ENCODE results near the gene TNNI3K. TPM values are rescaled to one million over a fixed set of nuclear protein-coding genes. Genes with fewer than 3 reads are reported as not detected.

TNNI3K gene
- total and polyA plus RNA-seq, 2 of the 8 experiments (the other 6 are each of a cell fraction or from before 2014, with no cell fraction given) = 0.41 to 0.48 TPM

- POLR2A ChIA-PET (ENCODE audit: partially characterized antibody) = no interaction called here
Measured at GRCh38 chr1:74402873-74403272, 167.7 kb downstream of the TNNI3K start.

More at GRCh38 chr1:74402873-74403272, 167.7 kb downstream of the TNNI3K start:
- DNase-seq (ENCODE audit: low read depth in 1 of 2, low spot score in 2 of 2) (no peak), FAIRE-seq (no peak)
- no peaks in the 10 kb centered on the region for H3K23me2 ChIP-seq (ENCODE audit: low read depth, low read length)
- no peak overlapping the region for H2BK20ac ChIP-seq (ENCODE audit: low read length)
- no peaks in the 10 kb centered on the region for H3K79me2 ChIP-seq (ENCODE audit: control insufficient read depth in 1 of 2, insufficient read depth in 2 of 2, low read length in 2 of 2)
- H3K4me2 ChIP-seq (ENCODE audit: insufficient read depth in 1 of 2, low read depth in 2 of 2, low read length in 2 of 2) = no peak overlapping the region
- no peaks in the 10 kb centered on the region for H3K79me1 ChIP-seq (ENCODE audit: low read depth, low read length)
- H3K27me3 ChIP-seq (replicated peaks in 1 of 4; ENCODE audit: control insufficient read depth in 3 of 4, extremely low read depth in 1 of 4, insufficient read depth in 3 of 4, low read length in 3 of 4) = no peaks in the 10 kb centered on the region
- H3K9me3 ChIP-seq (ENCODE audit: insufficient read depth in 2 of 2, low read depth in 1 of 2, low read length in 1 of 2) = no peaks in the 10 kb centered on the region
- no peak overlapping the region for H3K9ac ChIP-seq (replicated peaks in 1 of 4; ENCODE audit: extremely low read depth in 1 of 4, low read depth in 3 of 4, low read length in 3 of 4)
- H4K5ac ChIP-seq (ENCODE audit: insufficient read length, low read depth, low read length) = no peak overlapping the region
- CTCF ChIA-PET (ENCODE audit: partially characterized antibody) = no interaction called here
- H2AK5ac ChIP-seq (ENCODE audit: low read depth, low read length) = no peak overlapping the region
- no peak overlapping the region for H2BK5ac ChIP-seq (ENCODE audit: low read depth, low read length)
- H4K91ac ChIP-seq (replicated peaks; ENCODE audit: insufficient read length, low read length) = no peak overlapping the region
- H3K36me3 ChIP-seq (ENCODE audit: control insufficient read depth in 2 of 4, insufficient read depth in 4 of 4, low read length in 3 of 4) = no peaks in the 10 kb centered on the region
- H3K14ac ChIP-seq (ENCODE audit: insufficient read length) = no peak overlapping the region
- H3K56ac ChIP-seq (replicated peaks; ENCODE audit: insufficient read length, low read depth, low read length) = no peak overlapping the region
- no peaks in the 10 kb centered on the region for H4K20me1 ChIP-seq (replicated peaks in 1 of 2; ENCODE audit: control insufficient read depth in 1 of 2, insufficient read depth in 2 of 2, low read length in 2 of 2)
- no peak for TF ChIP-seq E2F6 (IDR thresholded peaks at IDR 0.05)
- peak; percentile 25; the same call in 1 of the 2 replicates for TF ChIP-seq MAFK (IDR thresholded peaks at IDR 0.05; ENCODE audit: low read depth, low read length)
- no peaks in the 10 kb centered on the region for H3K4me1 ChIP-seq (replicated peaks in 1 of 4; ENCODE audit: control insufficient read depth in 3 of 4, insufficient read depth in 4 of 4, low read length in 3 of 4)
- H2BK12ac ChIP-seq (ENCODE audit: low read depth, low read length) = no peak overlapping the region
- H2AFZ ChIP-seq (ENCODE audit: low read length) = no peak overlapping the region
- H3K4me3 ChIP-seq (ENCODE audit: extremely low read depth in 1 of 4, insufficient read depth in 2 of 4, low read depth in 3 of 4, low read length in 4 of 4) = no peak overlapping the region
- no peak overlapping the region for H3K4ac ChIP-seq (replicated peaks; ENCODE audit: insufficient read length, low read depth, low read length)
- no peak overlapping the region for H2BK120ac ChIP-seq (replicated peaks; ENCODE audit: low read depth, low read length)
- H3K23ac ChIP-seq (ENCODE audit: insufficient read length) = no peak overlapping the region
- H3K18ac ChIP-seq (ENCODE audit: extremely low read depth, low read length) = no peak overlapping the region
- 92% methylated on average over 1 of the region's 1 CpG; no CpG with 5 or more reads in 1 of the 2 experiments for WGBS, 2 experiments (ENCODE audit: extremely low coverage in 1 of 2, insufficient coverage in 1 of 2, insufficient read length in 1 of 2, insufficient replicate concordance in 2 of 2, low coverage in 1 of 2, low lambda C conversion rate in 2 of 2, missing lambda C conversion rate in 1 of 2)
- no peak overlapping the region for H2BK15ac ChIP-seq (ENCODE audit: low read length)
- H4K8ac ChIP-seq (ENCODE audit: extremely low read depth, insufficient read depth, low read length) = no peak overlapping the region
- no peak overlapping the region for H3K27ac ChIP-seq (ENCODE audit: low read depth, low read length)

Measured in H1 (cell line).